AG10803 (cell line): ENCODE measurements around the gene ZNF827.
A peak's percentile ranks its signal among the peaks of the same experiment; 100 is the strongest.

ENCODE experiments used
- DNase-seq: peaks from one replicate; pipeline ENCODE4 v3.0.0; 2010; ENCODE audit warnings: low read depth
- H3K4me3 ChIP-seq: 2 replicates; pipeline ENCODE4 v1.5.1; 2011; ENCODE audit warnings: mild to moderate bottlenecking, low read length, control low read depth
- TF ChIP-seq, protein P1 (sequence below): conservative IDR thresholded peaks from 2 replicates; pipeline ENCODE4 v1.5.1; 2011; ENCODE audit warnings: mild to moderate bottlenecking, low read length, control low read depth, inconsistent platforms

The ZNF827 gene

DNA sequence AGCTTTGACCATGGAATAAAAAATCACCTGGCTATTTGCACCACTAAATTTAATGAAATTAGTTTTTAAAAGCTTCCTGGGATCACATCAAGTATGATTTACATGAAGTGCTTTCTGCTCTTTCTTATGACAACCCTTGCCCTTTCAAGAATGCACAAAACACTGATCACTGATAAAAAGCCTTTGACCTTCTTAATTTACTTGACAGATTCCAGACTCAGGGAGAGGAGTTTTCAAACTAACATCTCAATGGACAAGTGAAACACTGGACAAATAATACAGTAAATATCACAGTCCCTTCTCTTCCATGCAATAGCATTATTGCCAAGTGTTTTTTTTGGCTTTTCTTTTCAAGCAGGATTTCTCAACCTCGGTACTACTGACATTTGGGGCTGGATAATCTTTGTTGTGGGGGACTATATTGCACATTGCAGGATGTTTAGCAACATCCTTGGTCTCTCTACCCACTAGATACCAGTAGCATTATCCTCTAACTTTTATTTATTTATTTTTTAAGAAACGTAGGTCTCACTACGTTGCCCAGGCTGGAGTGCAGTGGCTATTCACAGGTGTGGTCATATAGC, 86.3 kb downstream of the ZNF827 start:
- H3K4me3 ChIP-seq, result no peak overlapping the region
- DNase-seq, result peak; percentile 44
- TF ChIP-seq, protein P1, sequence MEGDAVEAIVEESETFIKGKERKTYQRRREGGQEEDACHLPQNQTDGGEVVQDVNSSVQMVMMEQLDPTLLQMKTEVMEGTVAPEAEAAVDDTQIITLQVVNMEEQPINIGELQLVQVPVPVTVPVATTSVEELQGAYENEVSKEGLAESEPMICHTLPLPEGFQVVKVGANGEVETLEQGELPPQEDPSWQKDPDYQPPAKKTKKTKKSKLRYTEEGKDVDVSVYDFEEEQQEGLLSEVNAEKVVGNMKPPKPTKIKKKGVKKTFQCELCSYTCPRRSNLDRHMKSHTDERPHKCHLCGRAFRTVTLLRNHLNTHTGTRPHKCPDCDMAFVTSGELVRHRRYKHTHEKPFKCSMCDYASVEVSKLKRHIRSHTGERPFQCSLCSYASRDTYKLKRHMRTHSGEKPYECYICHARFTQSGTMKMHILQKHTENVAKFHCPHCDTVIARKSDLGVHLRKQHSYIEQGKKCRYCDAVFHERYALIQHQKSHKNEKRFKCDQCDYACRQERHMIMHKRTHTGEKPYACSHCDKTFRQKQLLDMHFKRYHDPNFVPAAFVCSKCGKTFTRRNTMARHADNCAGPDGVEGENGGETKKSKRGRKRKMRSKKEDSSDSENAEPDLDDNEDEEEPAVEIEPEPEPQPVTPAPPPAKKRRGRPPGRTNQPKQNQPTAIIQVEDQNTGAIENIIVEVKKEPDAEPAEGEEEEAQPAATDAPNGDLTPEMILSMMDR, result no peak

DNA sequence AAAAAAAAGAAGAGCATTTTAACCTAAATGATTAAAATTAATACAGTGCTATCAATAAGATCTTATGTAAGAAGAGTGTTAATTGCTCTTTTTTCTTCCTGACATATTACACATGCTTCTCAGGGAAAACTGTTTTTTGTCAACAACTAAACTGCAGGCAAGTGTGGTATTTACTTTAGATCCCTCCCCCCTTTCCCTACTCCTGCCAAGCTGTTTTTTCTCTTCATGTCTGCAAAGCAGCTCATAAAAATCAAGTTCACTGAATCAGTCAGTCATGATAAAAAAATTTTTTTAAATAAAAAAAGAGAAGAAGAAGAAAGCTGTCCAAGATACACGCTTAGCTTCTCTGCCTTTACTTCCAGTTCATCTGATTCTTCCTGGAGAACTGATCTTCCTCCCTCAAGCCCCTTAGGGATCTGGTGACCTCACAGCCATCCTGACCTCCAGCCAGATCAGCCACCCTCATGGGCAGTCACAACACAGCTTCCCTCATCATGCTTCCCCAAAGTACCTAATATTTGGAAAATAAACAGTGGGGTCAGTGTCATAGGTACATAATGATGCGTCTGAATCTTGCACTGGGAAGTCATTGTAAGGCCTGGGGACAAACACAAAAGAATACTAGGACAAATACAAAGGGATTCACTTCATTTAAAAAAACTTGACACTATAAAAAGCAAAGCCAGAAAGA, 87.0 kb downstream of the ZNF827 start:
- no peak overlapping the region for H3K4me3 ChIP-seq
- TF ChIP-seq, protein P1, result no peak
- peak; percentile 15 for DNase-seq

DNA sequence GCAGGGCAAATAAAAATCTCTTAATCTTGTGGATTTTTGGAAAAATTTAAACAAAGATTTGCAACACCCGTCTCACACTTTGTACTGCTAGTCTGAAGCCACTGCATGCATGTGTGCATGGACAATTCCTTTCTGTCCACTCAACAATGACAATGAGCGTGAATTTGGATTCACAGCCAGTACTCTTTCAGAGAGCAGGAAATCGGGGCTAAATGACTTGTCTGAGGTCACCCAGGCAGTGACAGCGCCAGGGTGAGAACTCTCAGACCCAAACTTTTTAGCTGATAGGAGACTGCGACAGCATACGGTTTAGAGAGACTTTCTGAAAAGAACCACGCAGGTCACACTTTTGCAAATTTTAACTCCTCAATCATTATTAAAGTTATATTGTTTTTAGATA, 90.9 kb downstream of the ZNF827 start:
- no peak overlapping the region for H3K4me3 ChIP-seq
- DNase-seq, result no peak
- TF ChIP-seq, protein P1, result no peak

DNA sequence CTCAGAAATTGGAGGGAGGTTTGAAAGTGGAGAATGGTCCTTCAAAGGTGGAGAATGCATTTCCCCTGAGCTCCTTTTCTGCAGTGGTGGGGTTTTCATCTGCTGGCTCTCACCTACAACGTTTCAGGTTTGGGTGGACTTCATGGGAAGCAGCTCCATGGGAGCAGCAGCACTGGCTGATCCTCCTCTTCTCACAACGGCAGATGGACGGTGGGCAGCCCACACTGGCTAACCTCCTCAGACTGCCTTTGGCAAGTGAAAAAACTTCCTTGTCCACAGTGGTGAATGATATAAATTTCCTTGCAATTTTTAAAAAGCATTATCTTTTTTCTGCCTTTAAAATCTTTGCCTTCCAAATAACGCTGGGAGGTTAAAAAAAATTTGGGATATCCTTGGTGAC, 93.5 kb downstream of the ZNF827 start:
- TF ChIP-seq, protein P1, result no peak
- no peak overlapping the region for H3K4me3 ChIP-seq
- no peak for DNase-seq

DNA sequence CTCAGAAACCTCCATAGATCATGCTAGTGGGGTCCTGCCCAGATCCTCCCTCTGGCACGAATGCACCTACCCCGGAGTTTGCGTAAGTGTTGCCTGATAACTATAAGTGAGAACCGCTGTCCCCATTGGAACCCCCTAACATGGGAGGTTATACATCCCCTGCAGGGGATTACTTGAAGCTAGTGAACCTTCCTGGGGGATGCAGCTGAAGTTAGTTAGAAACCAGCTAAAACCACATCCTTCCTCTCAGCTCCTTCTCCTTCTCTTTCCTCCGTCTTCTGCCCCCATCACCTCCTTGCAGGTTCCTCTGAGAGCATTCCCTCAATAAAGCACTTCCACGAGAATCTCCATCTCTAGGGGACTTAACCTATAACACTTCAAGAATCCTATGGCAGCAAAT, 95.0 kb downstream of the ZNF827 start:
- DNase-seq, result no peak
- H3K4me3 ChIP-seq, result no peak overlapping the region
- TF ChIP-seq, protein P1, result no peak

DNA sequence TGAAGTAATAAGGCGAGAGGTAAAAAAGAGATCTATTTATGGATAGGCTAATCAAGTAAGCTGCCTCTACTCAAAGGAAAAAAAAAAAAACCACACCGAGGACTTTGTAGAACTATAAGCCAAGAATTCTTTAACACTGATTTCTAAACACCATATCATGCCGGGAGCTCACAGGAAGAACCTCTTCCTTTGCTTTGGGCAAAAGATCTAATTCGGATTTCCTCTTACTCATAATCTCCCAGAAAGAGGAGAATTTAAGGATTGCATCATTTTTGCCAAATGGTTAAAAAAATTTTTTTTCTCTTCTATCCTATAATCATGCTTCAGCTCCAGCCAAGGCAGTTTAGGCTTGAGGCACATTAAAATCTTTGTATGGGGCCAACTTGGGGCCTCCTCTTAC, 95.5 kb downstream of the ZNF827 start:
- DNase-seq, result peak; percentile 91
- TF ChIP-seq, protein P1, result no peak
- no peak overlapping the region for H3K4me3 ChIP-seq

DNA sequence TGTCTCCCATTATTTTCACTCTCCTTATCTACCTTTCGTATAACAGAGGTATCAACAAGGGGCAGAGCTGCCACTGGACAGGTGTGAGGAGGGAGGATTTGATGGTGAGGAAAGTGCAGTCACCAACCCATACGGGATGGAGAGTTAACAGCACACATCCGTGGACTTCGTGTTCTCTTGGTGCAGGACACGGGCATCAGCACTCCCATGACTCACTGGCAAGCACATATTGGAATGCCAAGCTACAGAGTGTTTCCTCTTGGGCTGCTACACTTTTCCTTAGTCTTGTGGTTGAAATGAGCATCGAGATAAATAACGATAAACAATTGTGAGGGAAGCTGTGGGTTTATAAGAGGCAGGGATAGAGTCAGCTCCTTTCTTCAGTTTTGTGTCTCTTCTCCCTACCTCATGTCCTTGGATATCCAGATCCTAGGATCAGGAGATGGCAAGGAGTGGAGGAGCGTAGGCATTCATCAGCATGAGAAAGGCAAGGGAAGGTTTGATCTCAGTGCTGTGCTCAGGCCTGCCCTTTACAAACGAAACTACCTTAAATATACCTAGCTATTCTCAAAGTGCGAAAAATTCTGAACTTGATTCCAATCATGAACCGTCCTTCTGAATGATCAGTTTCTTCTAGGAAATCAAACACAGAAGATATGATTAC, 96.3 kb downstream of the ZNF827 start:
- H3K4me3 ChIP-seq, result no peak overlapping the region
- peak; percentile 12 for DNase-seq
- TF ChIP-seq, protein P1, result no peak
